Keratinocyte (primary cell): ENCODE data around the gene XRCC3.

Experiments used
- EZH2 ChIP-seq: IDR thresholded peaks from one replicate; pipeline ENCODE4 v1.6.1; 2012; ENCODE audit warnings: inconsistent platforms, mild to moderate bottlenecking, low read length, moderate library complexity
- TF ChIP-seq, protein P1 (sequence below), 3 experiments: IDR thresholded peaks in 1 of 3; conservative IDR thresholded peaks in 1 of 3; optimal IDR thresholded peaks in 1 of 3; 2 replicates in 2 of 3; 3 replicates in 1 of 3; pipeline versions ENCODE3 to v1.5.1; 2011; ENCODE audit warnings: low read length in 3 of 3, mild to moderate bottlenecking in 3 of 3, moderate library complexity in 2 of 3, control low read depth in 1 of 3, inconsistent platforms in 1 of 3; ENCODE audit not compliant: insufficient read depth in 2 of 3; ENCODE audit errors: extremely low read depth in 1 of 3

DNA sequence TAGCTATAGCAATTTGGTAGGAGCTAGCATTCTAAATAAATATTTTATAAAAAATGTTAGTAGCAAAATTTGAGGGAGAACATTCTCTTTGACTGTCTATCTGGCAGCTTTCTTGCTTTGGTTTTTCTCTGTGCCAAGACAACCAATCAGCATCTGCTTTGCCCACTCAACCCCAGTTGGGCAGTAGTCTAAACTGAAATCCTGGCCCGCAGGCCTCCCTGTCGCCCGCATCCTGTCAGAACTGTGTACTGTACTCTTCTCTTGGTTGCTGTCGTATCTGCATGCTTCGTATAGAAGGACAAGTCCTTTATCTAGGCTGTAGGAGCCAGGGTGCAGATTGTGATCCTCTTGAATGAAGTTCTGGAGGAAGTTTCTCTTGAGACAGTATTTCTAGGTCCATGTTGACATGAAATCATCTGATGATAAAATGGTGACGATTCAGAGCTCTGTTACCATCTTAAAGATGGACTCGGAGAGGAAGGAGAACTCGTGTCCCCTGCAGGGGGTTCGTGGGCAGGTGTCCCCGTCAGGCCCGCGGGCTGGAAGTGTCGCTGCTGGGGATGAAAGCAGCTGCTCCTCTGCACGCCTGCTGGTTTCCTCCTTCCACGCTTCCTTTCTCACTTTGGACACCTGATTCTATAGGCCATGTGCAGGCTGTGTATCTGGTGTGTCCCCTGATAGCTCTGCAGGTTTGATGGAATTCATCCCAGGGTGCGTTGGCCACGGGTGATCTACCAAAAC lies 34.6 kb downstream of the XRCC3 start:
- TF ChIP-seq, protein P1, sequence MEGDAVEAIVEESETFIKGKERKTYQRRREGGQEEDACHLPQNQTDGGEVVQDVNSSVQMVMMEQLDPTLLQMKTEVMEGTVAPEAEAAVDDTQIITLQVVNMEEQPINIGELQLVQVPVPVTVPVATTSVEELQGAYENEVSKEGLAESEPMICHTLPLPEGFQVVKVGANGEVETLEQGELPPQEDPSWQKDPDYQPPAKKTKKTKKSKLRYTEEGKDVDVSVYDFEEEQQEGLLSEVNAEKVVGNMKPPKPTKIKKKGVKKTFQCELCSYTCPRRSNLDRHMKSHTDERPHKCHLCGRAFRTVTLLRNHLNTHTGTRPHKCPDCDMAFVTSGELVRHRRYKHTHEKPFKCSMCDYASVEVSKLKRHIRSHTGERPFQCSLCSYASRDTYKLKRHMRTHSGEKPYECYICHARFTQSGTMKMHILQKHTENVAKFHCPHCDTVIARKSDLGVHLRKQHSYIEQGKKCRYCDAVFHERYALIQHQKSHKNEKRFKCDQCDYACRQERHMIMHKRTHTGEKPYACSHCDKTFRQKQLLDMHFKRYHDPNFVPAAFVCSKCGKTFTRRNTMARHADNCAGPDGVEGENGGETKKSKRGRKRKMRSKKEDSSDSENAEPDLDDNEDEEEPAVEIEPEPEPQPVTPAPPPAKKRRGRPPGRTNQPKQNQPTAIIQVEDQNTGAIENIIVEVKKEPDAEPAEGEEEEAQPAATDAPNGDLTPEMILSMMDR (optimal IDR thresholded peaks at IDR 0.05 in 1 of 3, IDR thresholded peaks at IDR 0.05 in 1 of 3, conservative IDR thresholded peaks at IDR 0.05 in 1 of 3; ENCODE audit: extremely low read depth in 1 of 3, insufficient read depth in 2 of 3, low read length in 3 of 3) = no peak
- no peak for TF ChIP-seq EZH2
